Hematopoietic multipotent progenitor cell treated with erythropoietin and hydrocortisone succinate and interleukin-3 and kit ligand, for 4 days (in vitro differentiated cells): Measurements from ENCODE around the gene MIPOL1.
A peak's percentile ranks its signal among the peaks of the same experiment; 100 is the strongest.
"Not testable (repeated sequence)": the region's sequence is repeated elsewhere in the genome, so short reads cannot be mapped to it uniquely, and the experiment has no call there.

Experiments
- DNase-seq: peaks from one replicate; pipeline ENCODE4 v3.0.0-alpha.2; 2015

MIPOL1 gene

GRCh38 chr14:37236044-37236443 lies 38.3 kb downstream of the MIPOL1 start:
- not testable (repeated sequence) for DNase-seq

GRCh38 chr14:37237094-37237493 lies 39.4 kb downstream of the MIPOL1 start:
- no peak for DNase-seq

GRCh38 chr14:37237735-37238200 lies 40.0 kb downstream of the MIPOL1 start:
- no peak for DNase-seq

GRCh38 chr14:37241198-37241597 lies 43.5 kb downstream of the MIPOL1 start:
- DNase-seq, result no peak

- DNase-seq, result peak; percentile 73
Measured at GRCh38 chr14:37246427-37246829, 48.7 kb downstream of the MIPOL1 start.

GRCh38 chr14:37247791-37248461 lies 50.2 kb downstream of the MIPOL1 start:
- DNase-seq, result no peak

- peak; percentile 18 for DNase-seq
Measured at GRCh38 chr14:37251775-37252174, 54.0 kb downstream of the MIPOL1 start.

- DNase-seq, result no peak
Measured at GRCh38 chr14:37252434-37252833, 54.7 kb downstream of the MIPOL1 start.

GRCh38 chr14:37253905-37254304 lies 56.2 kb downstream of the MIPOL1 start:
- peak; percentile 4 for DNase-seq

GRCh38 chr14:37254411-37254947 lies 56.7 kb downstream of the MIPOL1 start:
- DNase-seq, result no peak

GRCh38 chr14:37257501-37258070 lies 59.8 kb downstream of the MIPOL1 start:
- DNase-seq, result no peak

- no peak for DNase-seq
Measured at GRCh38 chr14:37262649-37263048, 64.9 kb downstream of the MIPOL1 start.

- no peak for DNase-seq
Measured at GRCh38 chr14:37263656-37264236, 66.0 kb downstream of the MIPOL1 start.

- no peak for DNase-seq
Measured at GRCh38 chr14:37268788-37269187, 71.1 kb downstream of the MIPOL1 start.

- DNase-seq, result no peak
Measured at GRCh38 chr14:37270629-37271028, 72.9 kb downstream of the MIPOL1 start.

GRCh38 chr14:37272569-37272968 lies 74.8 kb downstream of the MIPOL1 start:
- DNase-seq, result no peak

- no peak for DNase-seq
Measured at GRCh38 chr14:37274652-37275051, 76.9 kb downstream of the MIPOL1 start.

GRCh38 chr14:37275963-37276362 lies 78.2 kb downstream of the MIPOL1 start:
- no peak for DNase-seq

- DNase-seq, result no peak
Measured at GRCh38 chr14:37278636-37279538, 81.2 kb downstream of the MIPOL1 start.

- DNase-seq, result no peak
Measured at GRCh38 chr14:37279818-37280217, 82.1 kb downstream of the MIPOL1 start.

- no peak for DNase-seq
Measured at GRCh38 chr14:37284760-37285159, 87.0 kb downstream of the MIPOL1 start.

GRCh38 chr14:37285220-37285619 lies 87.5 kb downstream of the MIPOL1 start:
- no peak for DNase-seq

- DNase-seq, result no peak
Measured at GRCh38 chr14:37289688-37290087, 92.0 kb downstream of the MIPOL1 start.
